HEK293 (cell line): ENCODE data around the gene MELK.

Source experiments
- OSR2 ChIP-seq: fragments of 450-650 bp; formaldehyde crosslinking; IDR thresholded peaks from 2 replicates; pipeline ENCODE4 v1.5.1; 2016; ENCODE audit warnings: missing biosample characterization, missing genetic modification characterization
- YY1 ChIP-seq: fragments of 450-650 bp; formaldehyde crosslinking; IDR thresholded peaks from 2 replicates; pipeline ENCODE4 v1.5.1; 2018; ENCODE audit warnings: missing biosample characterization, missing genetic modification characterization
- ZBTB48 ChIP-seq: fragments of 450-650 bp; formaldehyde crosslinking; IDR thresholded peaks from 2 replicates; pipeline ENCODE4 v1.5.1; 2016; ENCODE audit warnings: missing biosample characterization, missing genetic modification characterization
- ZEB2 ChIP-seq: fragments of 450-650 bp; formaldehyde crosslinking; IDR thresholded peaks from 2 replicates; pipeline ENCODE4 v1.5.1; 2016; ENCODE audit warnings: missing biosample characterization, missing genetic modification characterization
- ZNF670 ChIP-seq: fragments of 450-650 bp; formaldehyde crosslinking; IDR thresholded peaks from 2 replicates; pipeline ENCODE4 v1.5.1; 2016; ENCODE audit warnings: missing biosample characterization, missing genetic modification characterization, low read depth
- TF ChIP-seq, protein P1 (sequence below): fragments of 450-650 bp; formaldehyde crosslinking; IDR thresholded peaks from 2 replicates; pipeline ENCODE4 v1.5.1; 2016; ENCODE audit warnings: missing biosample characterization, missing genetic modification characterization, borderline replicate concordance
- TF ChIP-seq, protein P2 (sequence below): fragments of 450-650 bp; formaldehyde crosslinking; IDR thresholded peaks from 2 replicates; pipeline ENCODE4 v1.5.1; 2016; ENCODE audit warnings: missing biosample characterization, missing genetic modification characterization
- TF ChIP-seq, protein P3 (sequence below): fragments of 450-650 bp; formaldehyde crosslinking; IDR thresholded peaks from 2 replicates; pipeline ENCODE4 v1.5.1; 2016; ENCODE audit warnings: missing biosample characterization, missing genetic modification characterization
- TF ChIP-seq, protein P4 (sequence below): fragments of 450-650 bp; IDR thresholded peaks from 2 replicates; pipeline ENCODE4 v1.5.1; 2018; ENCODE audit warnings: missing biosample characterization, mild to moderate bottlenecking, missing genetic modification characterization
- TF ChIP-seq, protein P5 (sequence below): fragments of 450-650 bp; formaldehyde crosslinking; IDR thresholded peaks from 2 replicates; pipeline ENCODE4 v1.5.1; 2016; ENCODE audit warnings: missing biosample characterization, missing genetic modification characterization
- TF ChIP-seq, protein P6 (sequence below): fragments of 450-650 bp; formaldehyde crosslinking; IDR thresholded peaks from 2 replicates; pipeline ENCODE4 v1.5.1; 2016; ENCODE audit warnings: missing biosample characterization, missing genetic modification characterization, borderline replicate concordance
- TF ChIP-seq, protein P7 (sequence below): sonication (generic); formaldehyde crosslinking; IDR thresholded peaks from 2 replicates; pipeline ENCODE4 v1.8.1; 2022; ENCODE audit warnings: mild to moderate bottlenecking, moderate library complexity, missing genetic modification reagents
- TF ChIP-seq, protein P8 (sequence below): fragments of 450-650 bp; formaldehyde crosslinking; IDR thresholded peaks from 2 replicates; pipeline ENCODE4 v1.5.1; 2017; ENCODE audit warnings: missing biosample characterization, missing genetic modification characterization

DNA sequence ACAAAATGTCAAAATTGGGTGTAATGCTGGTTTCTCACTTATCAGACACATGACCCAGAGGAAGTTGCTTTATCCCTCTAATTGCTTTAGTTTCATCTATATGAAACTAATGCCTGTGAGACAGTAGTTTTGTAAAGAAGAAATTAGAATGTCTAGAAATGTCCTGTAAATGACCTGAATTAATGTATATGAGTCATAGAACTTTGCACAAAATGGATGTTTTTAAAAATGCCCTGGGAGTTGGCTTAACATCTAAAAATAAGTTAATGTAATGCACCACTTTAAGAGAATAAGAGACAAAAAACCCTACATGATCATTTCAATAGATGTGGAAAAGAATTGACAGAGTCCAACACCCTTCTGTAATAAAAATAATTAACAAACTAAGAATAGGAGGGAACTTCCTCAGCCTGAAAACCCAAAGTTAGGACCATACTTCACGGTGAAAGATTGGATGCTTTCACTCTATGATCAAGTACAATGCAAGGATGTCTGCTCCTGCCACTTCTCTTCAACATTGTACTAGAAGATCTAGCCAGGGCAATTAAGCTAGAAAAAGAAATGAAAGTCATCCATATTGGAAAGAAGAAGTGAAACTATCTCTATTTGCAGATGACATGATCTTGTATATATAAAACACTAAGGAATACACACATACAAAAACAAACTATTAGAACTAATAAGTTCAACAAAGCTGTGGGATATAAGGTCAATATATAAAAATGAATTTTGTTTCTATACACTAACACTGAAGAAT is 117.9 kb downstream of the MELK start:
- TF ChIP-seq, protein P1, sequence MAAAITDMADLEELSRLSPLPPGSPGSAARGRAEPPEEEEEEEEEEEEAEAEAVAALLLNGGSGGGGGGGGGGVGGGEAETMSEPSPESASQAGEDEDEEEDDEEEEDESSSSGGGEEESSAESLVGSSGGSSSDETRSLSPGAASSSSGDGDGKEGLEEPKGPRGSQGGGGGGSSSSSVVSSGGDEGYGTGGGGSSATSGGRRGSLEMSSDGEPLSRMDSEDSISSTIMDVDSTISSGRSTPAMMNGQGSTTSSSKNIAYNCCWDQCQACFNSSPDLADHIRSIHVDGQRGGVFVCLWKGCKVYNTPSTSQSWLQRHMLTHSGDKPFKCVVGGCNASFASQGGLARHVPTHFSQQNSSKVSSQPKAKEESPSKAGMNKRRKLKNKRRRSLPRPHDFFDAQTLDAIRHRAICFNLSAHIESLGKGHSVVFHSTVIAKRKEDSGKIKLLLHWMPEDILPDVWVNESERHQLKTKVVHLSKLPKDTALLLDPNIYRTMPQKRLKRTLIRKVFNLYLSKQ = no peak
- TF ChIP-seq, protein P2, sequence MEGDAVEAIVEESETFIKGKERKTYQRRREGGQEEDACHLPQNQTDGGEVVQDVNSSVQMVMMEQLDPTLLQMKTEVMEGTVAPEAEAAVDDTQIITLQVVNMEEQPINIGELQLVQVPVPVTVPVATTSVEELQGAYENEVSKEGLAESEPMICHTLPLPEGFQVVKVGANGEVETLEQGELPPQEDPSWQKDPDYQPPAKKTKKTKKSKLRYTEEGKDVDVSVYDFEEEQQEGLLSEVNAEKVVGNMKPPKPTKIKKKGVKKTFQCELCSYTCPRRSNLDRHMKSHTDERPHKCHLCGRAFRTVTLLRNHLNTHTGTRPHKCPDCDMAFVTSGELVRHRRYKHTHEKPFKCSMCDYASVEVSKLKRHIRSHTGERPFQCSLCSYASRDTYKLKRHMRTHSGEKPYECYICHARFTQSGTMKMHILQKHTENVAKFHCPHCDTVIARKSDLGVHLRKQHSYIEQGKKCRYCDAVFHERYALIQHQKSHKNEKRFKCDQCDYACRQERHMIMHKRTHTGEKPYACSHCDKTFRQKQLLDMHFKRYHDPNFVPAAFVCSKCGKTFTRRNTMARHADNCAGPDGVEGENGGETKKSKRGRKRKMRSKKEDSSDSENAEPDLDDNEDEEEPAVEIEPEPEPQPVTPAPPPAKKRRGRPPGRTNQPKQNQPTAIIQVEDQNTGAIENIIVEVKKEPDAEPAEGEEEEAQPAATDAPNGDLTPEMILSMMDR (tag by site-specific recombination) = no peak
- TF ChIP-seq ZBTB48 (tag by site-specific recombination) (no peak), ZNF670 (no peak), ZEB2 (tag by site-specific recombination) (no peak), OSR2 (tag by site-specific recombination) (no peak), YY1 (tag by site-specific recombination) (no peak)
- TF ChIP-seq, protein P3, sequence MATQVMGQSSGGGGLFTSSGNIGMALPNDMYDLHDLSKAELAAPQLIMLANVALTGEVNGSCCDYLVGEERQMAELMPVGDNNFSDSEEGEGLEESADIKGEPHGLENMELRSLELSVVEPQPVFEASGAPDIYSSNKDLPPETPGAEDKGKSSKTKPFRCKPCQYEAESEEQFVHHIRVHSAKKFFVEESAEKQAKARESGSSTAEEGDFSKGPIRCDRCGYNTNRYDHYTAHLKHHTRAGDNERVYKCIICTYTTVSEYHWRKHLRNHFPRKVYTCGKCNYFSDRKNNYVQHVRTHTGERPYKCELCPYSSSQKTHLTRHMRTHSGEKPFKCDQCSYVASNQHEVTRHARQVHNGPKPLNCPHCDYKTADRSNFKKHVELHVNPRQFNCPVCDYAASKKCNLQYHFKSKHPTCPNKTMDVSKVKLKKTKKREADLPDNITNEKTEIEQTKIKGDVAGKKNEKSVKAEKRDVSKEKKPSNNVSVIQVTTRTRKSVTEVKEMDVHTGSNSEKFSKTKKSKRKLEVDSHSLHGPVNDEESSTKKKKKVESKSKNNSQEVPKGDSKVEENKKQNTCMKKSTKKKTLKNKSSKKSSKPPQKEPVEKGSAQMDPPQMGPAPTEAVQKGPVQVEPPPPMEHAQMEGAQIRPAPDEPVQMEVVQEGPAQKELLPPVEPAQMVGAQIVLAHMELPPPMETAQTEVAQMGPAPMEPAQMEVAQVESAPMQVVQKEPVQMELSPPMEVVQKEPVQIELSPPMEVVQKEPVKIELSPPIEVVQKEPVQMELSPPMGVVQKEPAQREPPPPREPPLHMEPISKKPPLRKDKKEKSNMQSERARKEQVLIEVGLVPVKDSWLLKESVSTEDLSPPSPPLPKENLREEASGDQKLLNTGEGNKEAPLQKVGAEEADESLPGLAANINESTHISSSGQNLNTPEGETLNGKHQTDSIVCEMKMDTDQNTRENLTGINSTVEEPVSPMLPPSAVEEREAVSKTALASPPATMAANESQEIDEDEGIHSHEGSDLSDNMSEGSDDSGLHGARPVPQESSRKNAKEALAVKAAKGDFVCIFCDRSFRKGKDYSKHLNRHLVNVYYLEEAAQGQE (tag by site-specific recombination) = no peak
- TF ChIP-seq, protein P4, sequence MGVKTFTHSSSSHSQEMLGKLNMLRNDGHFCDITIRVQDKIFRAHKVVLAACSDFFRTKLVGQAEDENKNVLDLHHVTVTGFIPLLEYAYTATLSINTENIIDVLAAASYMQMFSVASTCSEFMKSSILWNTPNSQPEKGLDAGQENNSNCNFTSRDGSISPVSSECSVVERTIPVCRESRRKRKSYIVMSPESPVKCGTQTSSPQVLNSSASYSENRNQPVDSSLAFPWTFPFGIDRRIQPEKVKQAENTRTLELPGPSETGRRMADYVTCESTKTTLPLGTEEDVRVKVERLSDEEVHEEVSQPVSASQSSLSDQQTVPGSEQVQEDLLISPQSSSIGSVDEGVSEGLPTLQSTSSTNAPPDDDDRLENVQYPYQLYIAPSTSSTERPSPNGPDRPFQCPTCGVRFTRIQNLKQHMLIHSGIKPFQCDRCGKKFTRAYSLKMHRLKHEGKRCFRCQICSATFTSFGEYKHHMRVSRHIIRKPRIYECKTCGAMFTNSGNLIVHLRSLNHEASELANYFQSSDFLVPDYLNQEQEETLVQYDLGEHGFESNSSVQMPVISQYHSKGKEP (tag by site-specific recombination) = no peak
- TF ChIP-seq, protein P5, sequence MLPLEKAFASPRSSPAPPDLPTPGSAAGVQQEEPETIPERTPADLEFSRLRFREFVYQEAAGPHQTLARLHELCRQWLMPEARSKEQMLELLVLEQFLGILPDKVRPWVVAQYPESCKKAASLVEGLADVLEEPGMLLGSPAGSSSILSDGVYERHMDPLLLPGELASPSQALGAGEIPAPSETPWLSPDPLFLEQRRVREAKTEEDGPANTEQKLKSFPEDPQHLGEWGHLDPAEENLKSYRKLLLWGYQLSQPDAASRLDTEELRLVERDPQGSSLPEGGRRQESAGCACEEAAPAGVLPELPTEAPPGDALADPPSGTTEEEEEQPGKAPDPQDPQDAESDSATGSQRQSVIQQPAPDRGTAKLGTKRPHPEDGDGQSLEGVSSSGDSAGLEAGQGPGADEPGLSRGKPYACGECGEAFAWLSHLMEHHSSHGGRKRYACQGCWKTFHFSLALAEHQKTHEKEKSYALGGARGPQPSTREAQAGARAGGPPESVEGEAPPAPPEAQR = no peak
- TF ChIP-seq, protein P6, sequence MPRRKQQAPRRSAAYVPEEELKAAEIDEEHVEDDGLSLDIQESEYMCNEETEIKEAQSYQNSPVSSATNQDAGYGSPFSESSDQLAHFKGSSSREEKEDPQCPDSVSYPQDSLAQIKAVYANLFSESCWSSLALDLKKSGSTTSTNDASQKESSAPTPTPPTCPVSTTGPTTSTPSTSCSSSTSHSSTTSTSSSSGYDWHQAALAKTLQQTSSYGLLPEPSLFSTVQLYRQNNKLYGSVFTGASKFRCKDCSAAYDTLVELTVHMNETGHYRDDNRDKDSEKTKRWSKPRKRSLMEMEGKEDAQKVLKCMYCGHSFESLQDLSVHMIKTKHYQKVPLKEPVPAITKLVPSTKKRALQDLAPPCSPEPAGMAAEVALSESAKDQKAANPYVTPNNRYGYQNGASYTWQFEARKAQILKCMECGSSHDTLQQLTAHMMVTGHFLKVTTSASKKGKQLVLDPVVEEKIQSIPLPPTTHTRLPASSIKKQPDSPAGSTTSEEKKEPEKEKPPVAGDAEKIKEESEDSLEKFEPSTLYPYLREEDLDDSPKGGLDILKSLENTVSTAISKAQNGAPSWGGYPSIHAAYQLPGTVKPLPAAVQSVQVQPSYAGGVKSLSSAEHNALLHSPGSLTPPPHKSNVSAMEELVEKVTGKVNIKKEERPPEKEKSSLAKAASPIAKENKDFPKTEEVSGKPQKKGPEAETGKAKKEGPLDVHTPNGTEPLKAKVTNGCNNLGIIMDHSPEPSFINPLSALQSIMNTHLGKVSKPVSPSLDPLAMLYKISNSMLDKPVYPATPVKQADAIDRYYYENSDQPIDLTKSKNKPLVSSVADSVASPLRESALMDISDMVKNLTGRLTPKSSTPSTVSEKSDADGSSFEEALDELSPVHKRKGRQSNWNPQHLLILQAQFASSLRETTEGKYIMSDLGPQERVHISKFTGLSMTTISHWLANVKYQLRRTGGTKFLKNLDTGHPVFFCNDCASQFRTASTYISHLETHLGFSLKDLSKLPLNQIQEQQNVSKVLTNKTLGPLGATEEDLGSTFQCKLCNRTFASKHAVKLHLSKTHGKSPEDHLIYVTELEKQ = no peak
- TF ChIP-seq, protein P7, sequence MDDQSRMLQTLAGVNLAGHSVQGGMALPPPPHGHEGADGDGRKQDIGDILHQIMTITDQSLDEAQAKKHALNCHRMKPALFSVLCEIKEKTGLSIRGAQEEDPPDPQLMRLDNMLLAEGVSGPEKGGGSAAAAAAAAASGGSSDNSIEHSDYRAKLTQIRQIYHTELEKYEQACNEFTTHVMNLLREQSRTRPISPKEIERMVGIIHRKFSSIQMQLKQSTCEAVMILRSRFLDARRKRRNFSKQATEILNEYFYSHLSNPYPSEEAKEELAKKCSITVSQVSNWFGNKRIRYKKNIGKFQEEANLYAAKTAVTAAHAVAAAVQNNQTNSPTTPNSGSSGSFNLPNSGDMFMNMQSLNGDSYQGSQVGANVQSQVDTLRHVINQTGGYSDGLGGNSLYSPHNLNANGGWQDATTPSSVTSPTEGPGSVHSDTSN = no peak
- TF ChIP-seq, protein P8, sequence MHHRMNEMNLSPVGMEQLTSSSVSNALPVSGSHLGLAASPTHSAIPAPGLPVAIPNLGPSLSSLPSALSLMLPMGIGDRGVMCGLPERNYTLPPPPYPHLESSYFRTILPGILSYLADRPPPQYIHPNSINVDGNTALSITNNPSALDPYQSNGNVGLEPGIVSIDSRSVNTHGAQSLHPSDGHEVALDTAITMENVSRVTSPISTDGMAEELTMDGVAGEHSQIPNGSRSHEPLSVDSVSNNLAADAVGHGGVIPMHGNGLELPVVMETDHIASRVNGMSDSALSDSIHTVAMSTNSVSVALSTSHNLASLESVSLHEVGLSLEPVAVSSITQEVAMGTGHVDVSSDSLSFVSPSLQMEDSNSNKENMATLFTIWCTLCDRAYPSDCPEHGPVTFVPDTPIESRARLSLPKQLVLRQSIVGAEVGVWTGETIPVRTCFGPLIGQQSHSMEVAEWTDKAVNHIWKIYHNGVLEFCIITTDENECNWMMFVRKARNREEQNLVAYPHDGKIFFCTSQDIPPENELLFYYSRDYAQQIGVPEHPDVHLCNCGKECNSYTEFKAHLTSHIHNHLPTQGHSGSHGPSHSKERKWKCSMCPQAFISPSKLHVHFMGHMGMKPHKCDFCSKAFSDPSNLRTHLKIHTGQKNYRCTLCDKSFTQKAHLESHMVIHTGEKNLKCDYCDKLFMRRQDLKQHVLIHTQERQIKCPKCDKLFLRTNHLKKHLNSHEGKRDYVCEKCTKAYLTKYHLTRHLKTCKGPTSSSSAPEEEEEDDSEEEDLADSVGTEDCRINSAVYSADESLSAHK (tag by site-specific recombination) = no peak
